Measurements from ENCODE around the gene LPAR5.
A peak's percentile ranks its signal among the peaks of the same experiment; 100 is the strongest.

DNA sequence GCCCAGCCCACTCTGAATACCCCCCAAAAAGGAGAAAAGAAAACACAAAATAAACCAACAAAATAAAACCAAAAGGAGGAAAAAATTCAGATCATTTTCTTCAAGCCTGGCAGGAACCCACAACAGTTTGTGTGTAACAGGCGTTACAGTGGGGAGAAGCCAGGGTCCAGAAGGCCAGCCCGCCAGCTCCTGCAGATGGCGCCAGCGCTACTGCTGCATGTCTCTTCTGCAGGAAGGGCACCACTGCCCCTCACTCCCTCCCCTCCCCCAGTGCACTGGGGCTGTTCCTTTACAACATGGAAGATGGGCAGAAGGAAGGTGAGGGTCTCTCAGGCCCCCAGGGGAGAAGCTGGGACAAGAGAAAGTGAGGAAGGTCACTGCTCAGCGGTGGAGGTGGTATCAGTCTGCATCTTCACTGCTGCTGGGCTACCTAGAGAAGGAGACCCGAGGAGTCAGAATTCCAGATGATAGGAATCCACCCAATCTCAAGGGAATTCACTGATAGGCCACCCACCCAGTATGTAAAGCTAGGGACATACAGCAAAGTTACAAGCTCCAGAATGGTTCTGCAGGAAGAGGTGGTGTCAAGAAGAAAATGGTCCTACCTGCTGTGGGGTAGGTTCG lies 65.4 kb downstream of the LPAR5 start:
- TF ChIP-seq CTCF (conservative IDR thresholded peaks at IDR 0.05; ENCODE audit: low read depth, low read length), result peak; percentile 83
- no peak for TF ChIP-seq EZH2 (IDR thresholded peaks at IDR 0.05; ENCODE audit: borderline replicate concordance, low read depth, low read length, poor library complexity, severe bottlenecking)

Data from A673 (cell line).